NCI-H345 treated with DMSO at 0.1 percent for 48 hours (cell line): Measurements from ENCODE around the gene MTMR2.
A peak's percentile ranks its signal among the peaks of the same experiment; 100 is the strongest.
"Not testable (repeated sequence)": the region's sequence is repeated elsewhere in the genome, so short reads cannot be mapped to it uniquely, and the experiment has no call there.

ENCODE experiments used
- DNase-seq: peaks from one replicate; lab custom pipeline; 2025; ENCODE audit not compliant: unreplicated experiment; lab: John Stamatoyannopoulos, UW

The MTMR2 gene

GRCh38 chr11:95888439-95888838 lies 35.5 kb downstream of the MTMR2 start:
- DNase-seq, result no peak

- no peak for DNase-seq
Observed at GRCh38 chr11:95886462-95886861, 37.4 kb downstream of the MTMR2 start.

GRCh38 chr11:95884802-95885201 lies 39.1 kb downstream of the MTMR2 start:
- no peak for DNase-seq

GRCh38 chr11:95884376-95884775 lies 39.5 kb downstream of the MTMR2 start:
- DNase-seq, result no peak

- DNase-seq, result no peak
Observed at GRCh38 chr11:95883381-95883780, 40.5 kb downstream of the MTMR2 start.

- DNase-seq, result no peak
Observed at GRCh38 chr11:95877291-95877690, 46.6 kb downstream of the MTMR2 start.

GRCh38 chr11:95870877-95871276 lies 53.0 kb downstream of the MTMR2 start:
- not testable (repeated sequence) for DNase-seq

GRCh38 chr11:95867105-95867504 lies 56.8 kb downstream of the MTMR2 start:
- no peak for DNase-seq

- DNase-seq, result no peak
Observed at GRCh38 chr11:95863486-95864140, 60.3 kb downstream of the MTMR2 start.

GRCh38 chr11:95860024-95860423 lies 63.9 kb downstream of the MTMR2 start:
- DNase-seq, result not testable (repeated sequence)

GRCh38 chr11:95854362-95854761 lies 69.5 kb downstream of the MTMR2 start:
- DNase-seq, result not testable (repeated sequence)

GRCh38 chr11:95853862-95854261 lies 70.0 kb downstream of the MTMR2 start:
- no peak for DNase-seq

- DNase-seq, result no peak
Observed at GRCh38 chr11:95853138-95853537, 70.8 kb downstream of the MTMR2 start.

GRCh38 chr11:95850137-95850536 lies 73.8 kb downstream of the MTMR2 start:
- DNase-seq, result no peak

- peak; percentile 5 for DNase-seq
Observed at GRCh38 chr11:95849087-95849825, 74.7 kb downstream of the MTMR2 start.

- DNase-seq, result no peak
Observed at GRCh38 chr11:95845167-95845566, 78.7 kb downstream of the MTMR2 start.

- DNase-seq, result peak; percentile 66
Observed at GRCh38 chr11:95835768-95836488, 88.0 kb downstream of the MTMR2 start.

- DNase-seq, result no peak
Observed at GRCh38 chr11:95835351-95835750, 88.6 kb downstream of the MTMR2 start.

GRCh38 chr11:95833378-95833777 lies 90.5 kb downstream of the MTMR2 start:
- no peak for DNase-seq

- DNase-seq, result no peak
Observed at GRCh38 chr11:95832763-95833162, 91.1 kb downstream of the MTMR2 start.

- DNase-seq, result no peak
Observed at GRCh38 chr11:95831198-95831883, 92.6 kb downstream of the MTMR2 start.
